ENCODE data around the gene CAD.
"Not testable (repeated sequence)": the region's sequence is repeated elsewhere in the genome, so short reads cannot be mapped to it uniquely, and the experiment has no call there.

CAD gene

DNA sequence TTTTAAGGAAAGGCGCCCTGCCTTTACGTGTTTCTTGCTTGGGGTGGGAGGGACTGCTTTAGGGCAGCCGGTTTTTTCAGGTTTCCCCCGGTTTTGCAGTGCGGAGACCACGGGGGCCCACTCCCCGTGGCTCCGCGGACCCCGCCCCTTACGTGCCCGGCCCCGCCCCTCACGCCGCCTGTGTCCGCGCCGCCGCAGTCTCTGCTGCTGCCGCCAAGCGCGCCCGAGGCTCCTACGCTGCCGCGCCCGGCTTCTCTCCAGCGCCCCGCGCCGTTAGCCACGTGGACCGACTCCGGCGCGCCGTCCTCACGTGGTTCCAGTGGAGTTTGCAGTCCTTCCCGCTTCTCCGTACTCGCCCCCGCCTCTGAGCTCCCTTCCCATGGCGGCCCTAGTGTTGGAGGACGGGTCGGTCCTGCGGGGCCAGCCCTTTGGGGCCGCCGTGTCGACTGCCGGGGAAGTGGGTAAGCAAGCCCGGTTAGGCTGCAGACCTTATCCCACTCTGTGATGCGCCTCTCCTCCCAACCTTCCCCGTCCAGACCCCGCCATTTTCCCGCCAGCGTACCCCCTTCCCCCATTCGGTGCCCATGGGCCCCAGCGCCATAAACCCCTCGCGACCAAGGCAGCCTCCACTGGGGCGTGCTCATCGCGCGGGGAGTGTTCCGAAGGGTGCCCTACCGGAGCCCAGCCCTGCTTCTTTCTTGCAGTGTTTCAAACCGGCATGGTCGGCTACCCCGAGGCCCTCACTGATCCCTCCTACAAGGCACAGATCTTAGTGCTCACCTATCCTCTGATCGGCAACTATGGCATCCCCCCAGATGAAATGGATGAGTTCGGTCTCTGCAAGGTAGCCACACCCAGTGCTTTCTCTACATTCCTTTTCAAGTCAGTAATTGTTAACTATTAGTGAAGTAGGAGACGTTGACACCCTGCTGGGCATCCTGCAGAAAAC is at the start of gene CAD:
Gene CAD (plus strand): TSS at position 197 of the 949 bp plus-strand sequence. CDS start 183 bp downstream, at position 380.
- peak; percentile 90 for DNase-seq

GRCh38 chr2:27170581-27171337 is 46.4 kb upstream of the CAD start:
- no peak for DNase-seq

GRCh38 chr2:27171351-27171848 is 45.8 kb upstream of the CAD start:
- DNase-seq = no peak

GRCh38 chr2:27174638-27175037 is 42.5 kb upstream of the CAD start:
- DNase-seq = no peak

DNA sequence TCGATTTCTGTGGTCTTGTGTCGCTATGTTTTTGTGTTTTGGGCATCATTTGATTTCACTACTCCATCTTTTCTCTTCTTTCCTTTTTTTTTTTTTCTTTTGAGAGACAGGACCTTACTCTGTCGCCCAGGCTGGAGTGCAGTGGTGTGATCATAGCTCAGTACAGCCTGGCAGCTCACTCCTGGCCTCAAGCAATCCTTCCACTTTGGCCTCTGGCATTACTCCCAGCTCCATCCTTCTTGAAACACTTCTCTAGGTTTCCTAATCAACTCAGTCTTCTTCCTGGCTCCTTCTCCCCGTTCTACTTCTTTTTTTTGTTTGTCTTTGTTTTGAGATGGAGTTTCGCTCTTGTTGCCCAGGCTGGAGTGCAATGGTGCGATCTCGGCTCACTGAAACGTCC is 41.8 kb upstream of the CAD start:
- no peak for DNase-seq

GRCh38 chr2:27175781-27176180 is 41.4 kb upstream of the CAD start:
- DNase-seq = not testable (repeated sequence)

- no peak for DNase-seq
These were observed 39.5 kb upstream of the CAD start for GRCh38 chr2:27177441-27178351.

DNA sequence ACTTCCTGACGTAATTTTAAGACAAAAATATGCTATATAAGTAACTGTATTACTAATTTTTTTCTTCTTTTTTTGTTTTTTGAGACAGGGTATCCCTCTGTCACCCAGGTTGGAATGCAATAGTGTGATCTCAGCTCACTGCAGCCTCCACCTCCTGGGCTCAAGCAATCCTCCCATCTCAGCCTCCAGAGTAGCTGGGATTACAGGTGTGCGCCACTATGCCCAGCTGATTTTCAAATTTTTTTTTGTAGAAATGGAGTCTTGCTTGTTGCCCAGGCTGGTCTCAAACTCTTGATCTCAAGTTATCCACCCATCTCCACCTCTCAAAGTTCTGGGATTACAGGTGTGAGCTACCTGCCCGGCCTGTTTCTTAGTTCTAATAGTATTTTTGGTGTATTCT is 38.7 kb upstream of the CAD start:
- no peak for DNase-seq

GRCh38 chr2:27179344-27180000 is 37.7 kb upstream of the CAD start:
- DNase-seq = no peak

GRCh38 chr2:27182346-27182745 is 34.8 kb upstream of the CAD start:
- DNase-seq = no peak

- DNase-seq = no peak
These were observed 33.1 kb upstream of the CAD start for GRCh38 chr2:27184115-27184514.

DNA sequence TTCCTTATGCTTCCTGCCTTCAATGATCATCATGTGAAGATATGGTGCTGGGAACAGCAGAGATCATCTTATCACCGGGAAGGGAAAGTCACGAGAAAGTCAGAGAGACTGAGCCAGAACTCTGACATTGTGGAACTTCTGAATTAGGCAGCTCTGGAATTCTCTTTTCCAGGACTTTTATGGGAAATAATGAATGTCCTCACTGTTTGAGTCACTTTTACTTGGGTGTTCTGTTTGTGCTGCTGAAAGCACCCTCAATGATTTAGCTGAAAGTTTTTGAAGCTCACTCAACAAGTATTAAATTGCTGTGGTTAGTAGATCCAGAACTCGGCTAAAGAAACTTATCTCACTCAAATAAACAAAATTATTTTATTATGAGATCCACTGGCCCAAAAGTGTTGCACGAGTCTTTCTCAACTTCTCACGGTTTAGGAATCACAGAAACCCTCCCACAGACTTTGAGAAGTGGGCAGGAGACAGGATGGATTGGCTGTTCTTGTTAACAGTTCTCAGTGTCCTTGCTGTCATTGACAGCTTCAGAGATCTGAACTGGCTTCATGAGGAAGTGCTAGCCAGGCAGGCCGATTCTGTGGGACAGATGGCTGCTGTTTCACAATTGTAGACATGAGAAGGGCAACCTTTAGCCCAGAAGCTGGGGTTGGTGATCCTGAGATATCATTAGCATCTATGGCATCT is 31.7 kb upstream of the CAD start:
- DNase-seq = no peak

GRCh38 chr2:27186613-27187345 is 30.4 kb upstream of the CAD start:
- no peak for DNase-seq

DNA sequence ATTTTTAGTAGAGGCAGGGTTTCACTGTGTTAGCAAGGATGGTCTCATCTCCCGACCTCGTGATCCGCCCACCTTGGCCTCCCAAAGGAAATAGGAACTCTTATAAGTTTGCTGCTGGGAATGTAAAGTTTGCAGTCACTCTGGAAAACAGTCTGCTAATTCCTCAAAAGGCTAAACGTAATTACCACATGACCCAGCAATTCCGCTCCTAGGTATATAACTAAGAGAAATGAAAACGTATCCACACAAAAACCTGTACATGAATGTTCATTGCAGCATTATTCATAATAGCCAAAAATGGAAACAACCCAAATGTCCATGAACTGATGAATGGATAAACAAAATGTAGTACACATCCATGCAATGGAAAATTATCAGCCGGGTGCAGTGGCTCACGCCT is 27.2 kb upstream of the CAD start:
- no peak for DNase-seq

- no peak for DNase-seq
These were observed 25.9 kb upstream of the CAD start for GRCh38 chr2:27191070-27191829.

DNA sequence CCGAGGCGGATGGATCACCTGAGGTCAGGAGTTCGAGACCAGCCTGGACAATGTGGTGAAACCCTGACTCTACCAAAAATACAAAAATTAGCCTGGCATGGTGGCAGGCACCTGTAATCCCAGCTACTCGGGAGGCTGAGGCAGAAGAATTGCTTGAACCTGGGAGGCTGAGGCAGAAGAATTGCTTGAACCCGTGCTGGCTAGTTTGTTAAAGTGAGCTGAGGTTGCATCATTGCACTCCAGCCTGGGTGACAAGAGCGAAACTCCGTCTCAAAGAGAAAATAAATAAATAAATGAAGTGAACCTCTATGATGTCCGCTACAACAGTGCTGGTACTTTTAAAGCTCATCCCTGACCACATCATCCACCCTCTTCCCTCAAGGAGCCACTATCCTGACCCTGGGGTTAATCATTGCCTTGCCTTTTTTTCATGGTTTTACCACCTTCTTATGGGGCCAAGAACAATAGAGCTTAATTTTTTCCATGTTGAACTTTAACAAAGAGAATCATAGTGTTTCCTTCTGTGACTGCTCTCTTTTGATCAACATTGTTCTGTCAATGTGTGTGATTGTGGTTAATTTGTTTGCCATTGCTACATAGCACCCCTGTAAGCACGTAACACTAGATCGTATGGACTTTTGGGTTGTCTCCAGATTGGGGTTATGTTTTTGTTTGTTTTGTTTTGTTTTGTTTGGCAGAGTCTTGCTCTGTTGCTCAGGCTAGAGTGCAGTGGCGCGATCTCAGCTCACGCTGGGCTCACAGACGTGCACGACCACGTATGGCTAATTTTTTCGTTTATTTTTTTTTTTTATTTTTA is 22.4 kb upstream of the CAD start:
- DNase-seq = no peak

DNA sequence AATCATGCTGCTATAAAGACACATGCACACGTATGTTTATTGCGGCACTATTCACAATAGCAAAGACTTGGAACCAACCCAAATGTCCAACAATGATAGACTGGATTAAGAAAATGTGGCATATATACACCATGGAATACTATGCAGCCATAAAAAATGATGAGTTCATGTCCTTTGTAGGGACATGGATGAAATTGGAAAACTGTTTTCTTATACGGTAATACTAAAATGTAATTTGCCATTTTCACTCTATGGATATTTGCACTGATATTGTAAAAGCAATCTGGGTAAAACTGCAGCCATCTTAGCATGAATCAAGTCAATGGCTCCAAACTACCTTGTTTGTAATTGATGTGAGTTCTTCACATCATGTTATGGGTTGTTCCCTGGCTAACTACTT is 21.4 kb upstream of the CAD start:
- not testable (repeated sequence) for DNase-seq

- DNase-seq = not testable (repeated sequence)
These were observed 19.1 kb upstream of the CAD start for GRCh38 chr2:27198068-27198467.

GRCh38 chr2:27198627-27199026 is 18.5 kb upstream of the CAD start:
- no peak for DNase-seq

Measured in activated CD4-positive, CD25-positive, alpha-beta regulatory T cell treated with anti-CD3 and anti-CD28 coated beads, Interleukin-2, amount 50 U/mL, for 72 hours (primary cell).